AG04449 (cell line): ENCODE results near the gene MBTD1.

Experiments
- CTCF ChIA-PET: fragments of 350-600 bp; formaldehyde crosslinking; extraction: SDS; loops from one replicate; lab custom pipeline; 2021; ENCODE audit warnings: antibody characterized with exemption; lab: Yijun Ruan, JAX
- POLR2A ChIA-PET: fragments of 400-600, 350-600 bp; formaldehyde crosslinking; extraction: SDS; loops from one replicate; lab custom pipeline; 2020; ENCODE audit warnings: antibody characterized with exemption, inconsistent platforms; lab: Yijun Ruan, JAX
- DNase-seq: peaks from one replicate; pipeline ENCODE4 v3.0.0-alpha.2; 2010; ENCODE audit warnings: low read depth, low spot score
- H3K4me3 ChIP-seq: 2 replicates; pipeline ENCODE4 v1.5.1; 2011; ENCODE audit warnings: low read depth, mild to moderate bottlenecking, control low read depth, low read length
- CTCF ChIP-seq: IDR thresholded peaks from one replicate; pipeline ENCODE4 v1.5.1; 2011; ENCODE audit warnings: mild to moderate bottlenecking, moderate library complexity, low read length, control low read depth, inconsistent platforms; ENCODE audit not compliant: insufficient read depth; ENCODE audit errors: missing control alignments

Gene MBTD1

GRCh38 chr17:51135956-51136355 lies 123.9 kb downstream of the MBTD1 start:
- ChIA-PET CTCF (interaction anchor here (0.9 to 1.5 kb wide), 2 partner anchors 12 to 17 kb away, joined by 4 to 5 read pairs; partner anchors contain the start of gene NME1), POLR2A (interaction anchor here (1.0 kb wide), 1 partner anchor 16 kb away, joined by 4 read pairs; the partner anchor contains the start of gene SPAG9)
- H3K4me3 ChIP-seq: no peak overlapping the region

GRCh38 chr17:51133365-51133764 lies 126.5 kb downstream of the MBTD1 start:
- H3K4me3 ChIP-seq: no peak overlapping the region
- no peak for DNase-seq
- no peak for TF ChIP-seq CTCF
- CTCF ChIA-PET: interaction anchor here (1.1 kb wide), 1 partner anchor 14 kb away, joined by 3 read pairs; no protein-coding TSS in a partner anchor
- POLR2A ChIA-PET: no interaction called here

More at GRCh38 chr17:51135956-51136355, 123.9 kb downstream of the MBTD1 start:
- no peak for TF ChIP-seq CTCF
- no peak for DNase-seq

GRCh38 chr17:51132964-51133319 lies 126.9 kb downstream of the MBTD1 start:
- DNase-seq: no peak
- no peak for TF ChIP-seq CTCF
- no peak overlapping the region for H3K4me3 ChIP-seq
- ChIA-PET CTCF (interaction anchor here (0.7 to 1.2 kb wide), 3 partner anchors 15 to 91 kb away, joined by 3 to 4 read pairs (median 3); partner anchors contain the start of gene NME1), POLR2A (no interaction called here)

GRCh38 chr17:51128076-51128475 lies 131.8 kb downstream of the MBTD1 start:
- no peak for DNase-seq
- POLR2A ChIA-PET: interaction anchor here (0.7 kb wide), 1 partner anchor 27 kb away, joined by 4 read pairs; no protein-coding TSS in a partner anchor
- no peak overlapping the region for H3K4me3 ChIP-seq
- CTCF ChIA-PET: no interaction called here
- TF ChIP-seq CTCF: no peak
